Esophagus (tissue), 2 donors: Measurements from ENCODE around the gene PTPN21. TPM values are rescaled to one million over a fixed set of nuclear protein-coding genes. Genes with fewer than 3 reads are reported as not detected.

Experiments
- H3K27ac ChIP-seq, 2 donors: one replicate each; pipeline ENCODE4 v1.5.1; 2013; ENCODE audit warnings: low read depth in 2 of 2, mild to moderate bottlenecking in 2 of 2, inconsistent platforms in 1 of 2, low read length in 1 of 2, moderate library complexity in 1 of 2
- H3K27me3 ChIP-seq, 2 donors: one replicate each; pipeline ENCODE4 v1.6.1; 2013; ENCODE audit warnings: low read length in 2 of 2, control low read depth in 1 of 2, mild to moderate bottlenecking in 1 of 2; ENCODE audit not compliant: insufficient read depth in 2 of 2, control insufficient read depth in 1 of 2
- H3K36me3 ChIP-seq, 2 donors: one replicate each; pipeline ENCODE4 v1.6.1; 2013; ENCODE audit warnings: low read length in 1 of 2; ENCODE audit not compliant: control insufficient read depth in 2 of 2, insufficient read depth in 2 of 2
- H3K4me1 ChIP-seq, 2 donors: one replicate each; pipeline ENCODE4 v1.6.1; 2013; ENCODE audit warnings: low read length in 1 of 2; ENCODE audit not compliant: control insufficient read depth in 2 of 2, insufficient read depth in 2 of 2
- H3K4me3 ChIP-seq, 2 donors: one replicate each; pipeline ENCODE4 v1.5.1; 2013; ENCODE audit warnings: low read length in 2 of 2, mild to moderate bottlenecking in 2 of 2, low read depth in 1 of 2, moderate library complexity in 1 of 2
- H3K9me3 ChIP-seq, 2 donors: one replicate each; pipeline ENCODE4 v1.6.1; 2013; ENCODE audit warnings: mild to moderate bottlenecking in 2 of 2, low read depth in 1 of 2, low read length in 1 of 2, moderate library complexity in 1 of 2; ENCODE audit not compliant: control insufficient read depth in 2 of 2, insufficient read depth in 1 of 2
- WGBS, 2 donors: extraction: QIAGEN DNeasy Blood & Tissue Kit; methylation state at CpG; one replicate each; pipeline ENCODE4 v1.1.7; 2013; 5-methylcytosine and 5-hydroxymethylcytosine counted together
- polyA plus RNA-seq, 2 donors: library from polyadenylated mRNA; stranded (reverse); fragments of 200-250 nt; gene quantifications; one replicate each; pipeline ENCODE4 v1.2.3, GENCODE V29; 2013
- donor health status: healthy with polysubstance abuse.
- donor health status: Bipolar disorder and iron deficiency.

PTPN21 gene
- polyA plus RNA-seq, 2 donors: 4.4 to 4.7 TPM

DNA sequence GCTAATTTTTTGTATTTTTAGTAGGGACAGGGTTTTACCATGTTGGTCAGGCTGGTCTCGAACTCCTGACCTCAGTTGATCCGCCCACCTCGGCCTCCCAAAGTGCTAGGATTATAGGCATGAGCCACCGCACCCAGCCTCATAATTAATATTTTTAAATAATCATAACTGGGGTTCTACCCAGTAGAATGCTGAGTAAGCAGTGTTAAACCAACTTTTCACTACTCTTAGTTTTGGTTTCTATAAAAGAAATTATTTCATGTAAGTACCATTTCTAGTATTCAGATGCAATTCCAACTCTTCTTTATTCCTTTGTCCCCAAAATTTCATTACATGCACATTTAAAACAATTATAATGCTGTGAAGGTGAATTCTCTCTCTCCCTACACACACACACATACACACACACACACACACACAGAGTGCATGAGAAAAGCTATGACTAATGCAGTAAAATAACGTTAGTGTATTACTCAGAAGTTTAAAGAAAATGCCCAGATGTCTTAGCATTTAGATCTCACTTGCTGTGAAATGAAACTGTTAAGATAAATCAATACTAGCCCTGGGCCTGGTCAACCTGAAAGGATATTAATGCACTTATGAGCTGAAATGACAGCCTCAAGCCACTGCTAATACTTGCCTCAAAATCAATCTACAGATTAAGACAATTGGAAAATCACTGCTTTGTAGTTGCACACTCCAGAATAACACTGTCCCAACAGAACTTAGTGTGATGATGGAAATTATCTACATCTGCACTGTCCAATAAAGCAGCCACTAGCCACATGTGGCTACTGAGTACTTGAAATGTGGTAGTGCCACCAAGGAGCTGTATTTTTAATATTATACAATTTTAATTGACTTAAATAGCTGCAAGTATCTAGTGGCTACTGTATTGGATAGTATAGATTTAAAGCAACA is 36.0 kb downstream of the PTPN21 start:
- H3K27me3 ChIP-seq: no peaks in the 10 kb centered on the region
- H3K9me3 ChIP-seq: no peaks in the 10 kb centered on the region
- H3K36me3 ChIP-seq: peaks cover 0 to 4% of the 10 kb centered on the region in 2 donors
- H3K4me3 ChIP-seq: no peak overlapping the region
- WGBS, 2 donors: 77% methylated on average over 5 of the region's 5 CpGs
- no peaks in the 10 kb centered on the region for H3K4me1 ChIP-seq
- H3K27ac ChIP-seq: no peak overlapping the region

DNA sequence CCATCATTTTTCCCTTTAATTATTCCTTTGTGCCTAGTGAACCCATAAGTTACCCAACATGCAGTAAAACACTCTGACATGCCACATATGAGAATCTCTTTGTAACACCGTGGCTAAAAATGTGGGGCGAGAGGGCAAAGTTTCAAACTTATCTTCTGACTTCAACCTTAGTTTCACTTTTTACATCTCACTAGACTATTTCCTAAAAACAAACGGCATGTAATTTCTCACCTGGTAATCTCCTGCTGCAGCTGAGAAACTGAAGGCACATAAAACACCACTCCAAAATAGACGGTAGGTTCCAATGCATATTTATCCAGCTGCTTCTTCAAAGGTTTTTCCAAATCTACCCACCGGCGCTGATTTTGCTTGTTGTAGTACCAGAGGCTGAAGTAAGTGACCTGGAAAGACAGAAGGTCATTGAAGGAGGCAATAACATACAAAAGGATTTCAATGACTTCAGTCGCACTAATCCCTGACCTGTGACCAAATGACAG is 37.9 kb downstream of the PTPN21 start:
- no peaks in the 10 kb centered on the region for H3K9me3 ChIP-seq
- H3K36me3 ChIP-seq: peaks cover 0 to 4% of the 10 kb centered on the region in 2 donors
- H3K4me3 ChIP-seq: no peak overlapping the region
- no peaks in the 10 kb centered on the region for H3K27me3 ChIP-seq
- no peaks in the 10 kb centered on the region for H3K4me1 ChIP-seq
- no peak overlapping the region for H3K27ac ChIP-seq
- 60 to 77% methylated on average over 7 of the region's 7 CpGs for WGBS, 2 donors

DNA sequence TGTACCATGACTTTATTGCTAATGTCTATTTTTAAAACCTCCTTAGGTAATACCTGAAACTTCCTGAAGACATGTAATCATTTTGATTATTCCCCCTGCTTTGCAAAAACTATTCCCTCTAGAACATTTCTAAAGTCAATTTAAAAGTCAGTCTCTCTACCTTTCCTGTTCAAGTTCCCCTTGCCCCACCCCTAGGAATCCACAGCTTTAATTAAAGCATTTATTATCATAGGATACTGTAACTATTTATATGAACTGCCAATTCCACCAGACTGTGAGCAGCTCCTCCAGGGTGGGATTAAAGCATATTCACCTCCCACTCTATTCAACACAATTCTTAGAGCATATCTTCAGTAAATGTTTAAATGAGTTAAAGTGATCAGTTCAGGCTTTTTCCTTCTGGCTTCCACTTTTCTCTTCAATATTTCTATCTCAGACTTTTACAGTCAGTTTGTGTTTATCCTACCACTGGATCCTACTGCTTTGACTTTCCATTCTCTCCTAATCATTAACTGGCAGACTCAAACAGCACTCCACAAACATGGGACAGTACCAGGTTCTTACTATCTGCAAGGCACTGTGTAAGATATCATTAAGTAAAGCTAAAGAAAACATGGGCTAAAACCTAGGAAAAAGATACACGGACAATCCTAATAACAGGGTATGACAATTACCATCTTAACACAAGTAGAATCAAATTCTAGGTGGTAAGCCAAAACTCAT is 39.1 kb downstream of the PTPN21 start:
- H3K4me3 ChIP-seq: no peak overlapping the region
- peaks cover 0 to 4% of the 10 kb centered on the region in 2 donors for H3K36me3 ChIP-seq
- no peaks in the 10 kb centered on the region for H3K9me3 ChIP-seq
- 71 to 76% methylated on average over 1 of the region's 1 CpG for WGBS, 2 donors
- no peak overlapping the region for H3K27ac ChIP-seq
- H3K27me3 ChIP-seq: no peaks in the 10 kb centered on the region
- no peaks in the 10 kb centered on the region for H3K4me1 ChIP-seq

DNA sequence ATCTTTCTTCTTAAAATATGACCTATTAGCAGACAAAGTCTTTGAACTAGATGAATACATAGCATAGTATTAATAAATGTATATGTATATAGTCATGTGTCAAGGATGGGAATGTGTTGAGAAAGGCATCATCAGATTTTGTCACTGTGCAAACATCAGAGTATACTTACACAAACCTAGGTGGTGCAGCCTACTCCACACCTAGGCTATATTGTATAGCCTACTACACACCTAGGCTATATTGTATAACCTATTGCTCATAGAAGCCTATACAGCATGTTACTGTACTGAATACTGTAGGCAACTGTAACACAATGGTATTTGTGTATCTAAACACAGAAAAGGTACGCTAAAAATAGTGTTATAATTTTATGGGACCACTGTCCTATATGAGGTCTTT is 47.6 kb downstream of the PTPN21 start:
- 89 to 92% methylated on average over 1 of the region's 1 CpG for WGBS, 2 donors
- peaks cover 0 to under 1% of the 10 kb centered on the region in 2 donors for H3K36me3 ChIP-seq

DNA sequence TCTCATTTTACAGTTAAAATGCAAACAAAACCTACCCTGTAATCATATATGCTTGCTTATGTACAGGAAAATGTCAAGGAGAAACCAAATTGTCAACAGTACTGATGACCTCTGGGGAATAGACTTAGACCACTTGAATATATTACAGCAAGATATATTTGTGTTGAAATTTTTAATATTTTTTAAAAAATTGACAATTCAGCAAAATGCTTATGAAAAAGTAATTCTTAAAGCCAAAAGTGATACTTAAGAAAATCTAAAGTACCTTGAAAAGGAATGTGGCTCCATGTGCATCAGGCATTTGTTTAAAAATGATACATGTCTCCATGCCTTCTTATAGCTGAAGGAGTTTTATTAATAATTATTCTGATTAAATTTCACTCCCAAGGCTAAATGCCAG is 49.2 kb downstream of the PTPN21 start:
- H3K4me1 ChIP-seq: no peaks in the 10 kb centered on the region
- H3K4me3 ChIP-seq: no peak overlapping the region
- peaks cover 0 to 4% of the 10 kb centered on the region in 2 donors for H3K36me3 ChIP-seq
- H3K9me3 ChIP-seq: no peaks in the 10 kb centered on the region
- H3K27me3 ChIP-seq: no peaks in the 10 kb centered on the region
- H3K27ac ChIP-seq: no peak overlapping the region

More for the DNA sequence above, 47.6 kb downstream of the PTPN21 start:
- no peaks in the 10 kb centered on the region for H3K4me1 ChIP-seq
- no peak overlapping the region for H3K27ac ChIP-seq
- no peaks in the 10 kb centered on the region for H3K27me3 ChIP-seq
- no peak overlapping the region for H3K4me3 ChIP-seq
- no peaks in the 10 kb centered on the region for H3K9me3 ChIP-seq

DNA sequence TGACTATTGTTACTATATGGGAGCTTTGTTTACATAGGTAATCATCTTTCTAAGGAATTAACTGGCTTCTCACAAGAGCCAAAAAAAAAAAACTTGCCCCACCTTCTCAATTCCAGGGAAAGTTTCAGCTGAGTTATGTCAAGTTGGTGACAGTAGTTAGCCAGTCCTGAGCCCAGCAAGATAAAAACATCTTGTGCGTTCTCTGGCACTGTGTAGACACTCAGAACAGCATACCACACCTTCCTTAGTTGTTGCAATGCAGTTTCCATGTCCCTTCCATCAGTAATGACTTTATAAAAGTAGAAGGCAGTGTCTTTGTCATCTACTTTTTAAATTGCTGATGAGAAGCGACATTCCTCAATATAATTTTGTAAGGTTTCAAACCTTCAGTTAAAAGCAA is 50.2 kb downstream of the PTPN21 start:
- Histone ChIP-seq H3K27ac (no peak overlapping the region), H3K4me3 (no peak overlapping the region), H3K27me3 (no peaks in the 10 kb centered on the region), H3K9me3 (no peaks in the 10 kb centered on the region), H3K4me1 (no peaks in the 10 kb centered on the region), H3K36me3 (peaks cover 0 to 4% of the 10 kb centered on the region in 2 donors)
- WGBS, 2 donors: 86 to 92% methylated on average over 2 of the region's 2 CpGs

DNA sequence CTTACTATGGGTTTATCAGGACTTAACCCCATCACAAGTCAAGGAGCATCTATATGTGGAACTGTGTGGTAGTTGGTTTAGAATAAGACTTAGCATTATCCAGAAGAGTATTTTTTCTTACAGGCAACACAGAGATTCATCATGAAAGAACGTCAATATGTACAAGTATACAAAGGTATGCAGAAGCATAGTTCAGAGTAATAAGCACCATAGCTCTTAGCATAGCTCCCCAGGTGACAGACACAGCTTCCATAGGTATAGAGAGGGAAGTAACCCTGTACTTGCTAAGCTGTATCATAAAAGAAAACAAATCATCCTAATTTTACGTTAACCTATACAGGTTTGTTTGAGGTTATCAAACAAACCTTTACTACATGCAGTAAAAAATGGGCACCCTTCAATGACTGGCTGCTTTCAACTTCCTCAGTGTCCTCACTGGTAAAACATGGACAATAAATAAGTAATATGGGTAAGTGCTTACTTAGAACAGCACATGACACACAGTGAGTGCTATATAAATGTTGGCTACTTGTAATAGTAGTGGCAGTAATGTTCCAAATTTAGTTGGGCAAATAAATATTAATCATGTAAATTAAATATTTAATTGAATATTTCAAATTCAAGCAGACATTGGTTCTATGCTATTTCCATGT is 50.9 kb downstream of the PTPN21 start:
- 84 to 96% methylated on average over 2 of the region's 2 CpGs for WGBS, 2 donors
- no peak overlapping the region for H3K27ac ChIP-seq
- no peaks in the 10 kb centered on the region for H3K4me1 ChIP-seq
- H3K9me3 ChIP-seq: no peaks in the 10 kb centered on the region
- H3K27me3 ChIP-seq: no peaks in the 10 kb centered on the region
- H3K4me3 ChIP-seq: no peak overlapping the region
- peaks cover 0 to 7% of the 10 kb centered on the region in 2 donors for H3K36me3 ChIP-seq

DNA sequence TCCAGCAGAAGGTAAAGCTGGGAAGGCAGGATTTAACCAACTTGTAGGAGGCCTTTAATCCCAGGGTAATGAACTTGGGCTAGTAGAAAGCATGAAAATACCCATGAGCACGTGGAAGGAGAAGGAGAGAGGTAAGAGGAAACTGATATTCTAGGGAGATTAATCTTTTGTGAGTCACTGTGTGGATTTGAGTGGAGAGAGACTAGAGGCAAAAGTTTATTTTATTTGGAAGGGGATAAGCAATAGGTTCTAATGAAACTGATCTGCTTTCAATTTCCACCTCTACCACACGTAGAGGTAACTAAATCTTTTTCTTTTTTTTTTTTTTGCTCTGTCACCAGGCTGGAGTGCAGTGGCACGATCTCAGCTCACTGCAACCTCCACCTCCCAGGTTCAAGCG is 52.1 kb downstream of the PTPN21 start:
- no peaks in the 10 kb centered on the region for H3K27me3 ChIP-seq
- 77 to 81% methylated on average over 4 of the region's 4 CpGs for WGBS, 2 donors
- no peak overlapping the region for H3K27ac ChIP-seq
- no peaks in the 10 kb centered on the region for H3K9me3 ChIP-seq
- no peak overlapping the region for H3K4me3 ChIP-seq
- H3K36me3 ChIP-seq: peaks cover 0 to 7% of the 10 kb centered on the region in 2 donors
- no peaks in the 10 kb centered on the region for H3K4me1 ChIP-seq

DNA sequence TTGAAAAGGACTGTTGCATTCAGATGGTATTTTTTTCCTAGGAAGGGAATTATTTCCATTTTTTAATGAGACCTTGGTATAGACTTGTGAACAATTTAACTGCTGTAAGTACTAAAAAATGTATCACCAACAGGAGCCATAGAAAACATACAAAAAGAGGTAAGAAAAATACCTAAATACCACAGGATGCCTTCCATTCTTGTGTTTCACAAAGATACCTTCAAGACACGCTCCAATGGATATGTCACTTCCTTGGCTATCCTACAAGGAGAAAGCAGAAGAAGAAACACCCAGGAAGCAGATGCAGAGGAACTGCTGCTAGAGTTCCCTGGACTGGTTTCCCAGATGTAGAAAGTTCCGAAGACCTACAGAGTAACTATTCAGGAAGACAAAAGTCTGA is 54.2 kb downstream of the PTPN21 start:
- Histone ChIP-seq H3K36me3 (peaks cover 0 to 7% of the 10 kb centered on the region in 2 donors), H3K27ac (no peak overlapping the region), H3K4me3 (no peak overlapping the region), H3K27me3 (no peaks in the 10 kb centered on the region), H3K4me1 (no peaks in the 10 kb centered on the region), H3K9me3 (no peaks in the 10 kb centered on the region)
- 96 to 98% methylated on average over 2 of the region's 2 CpGs for WGBS, 2 donors
